Endothelial cell of umbilical vein (primary cell): ENCODE results near the gene CTBP2. TPM values are rescaled to one million over a fixed set of nuclear protein-coding genes. Genes with fewer than 3 reads are reported as not detected.

Source experiments
- BruUV-seq: library from RNA; stranded (reverse); fragments of 400-500 nt; replicated peaks from 2 replicates; lab custom pipeline; 2021; lab: Mats Ljungman, UMichigan
- CTCF ChIA-PET: fragments of 300-600, 350-600 bp; sonication (Branson Sonifier 250); formaldehyde crosslinking; loops from one replicate; lab custom pipeline; 2021; ENCODE audit warnings: antibody characterized with exemption, inconsistent platforms; lab: Charles Lee
- POLR2A ChIA-PET: fragments of 300-600, 350-600 bp; sonication (Branson Sonifier 250); formaldehyde crosslinking; loops from one replicate; lab custom pipeline; 2021; ENCODE audit warnings: antibody characterized with exemption, inconsistent platforms; lab: Charles Lee
- DNase-seq: peaks from one replicate; pipeline ENCODE4 v3.0.0-alpha.2; 2011; ENCODE audit warnings: low read depth, low spot score
- FAIRE-seq: peaks from 2 replicates; lab custom pipeline; 2011; peaks lifted over from hg19 to GRCh38; lab: Jason Lieb, UNC
- H2AFZ ChIP-seq: 2 replicates; pipeline ENCODE4 v1.6.0; 2012; ENCODE audit warnings: low read depth, low read length, control low read depth, inconsistent platforms
- H3K27ac ChIP-seq: 2 replicates; pipeline ENCODE4 v1.5.1; 2011; ENCODE audit warnings: low read depth, mild to moderate bottlenecking, control low read depth, low read length, moderate library complexity; ENCODE audit not compliant: insufficient read depth
- H3K27me3 ChIP-seq, 2 experiments: 2 replicates each; pipeline versions ENCODE4 v1.6.0 to v1.6.1; 2011; ENCODE audit warnings: low read length in 2 of 2, mixed read lengths in 1 of 2; ENCODE audit not compliant: control insufficient read depth in 2 of 2, insufficient read depth in 2 of 2
- H3K36me3 ChIP-seq, 2 experiments: 2 replicates in 1 of 2; 3 replicates in 1 of 2; pipeline ENCODE4 v1.5.1; 2011; ENCODE audit warnings: low read length in 2 of 2, mild to moderate bottlenecking in 1 of 2, moderate library complexity in 1 of 2; ENCODE audit not compliant: control insufficient read depth in 2 of 2, insufficient read depth in 2 of 2; ENCODE audit errors: extremely low read depth in 1 of 2
- H3K4me1 ChIP-seq: 3 replicates; pipeline ENCODE4 v1.5.1; 2011; ENCODE audit warnings: mild to moderate bottlenecking, low read length; ENCODE audit not compliant: control insufficient read depth, insufficient read depth; ENCODE audit errors: extremely low read depth
- H3K4me2 ChIP-seq: 2 replicates; pipeline ENCODE4 v1.6.1; 2011; ENCODE audit warnings: low read length, control low read depth, mixed read lengths; ENCODE audit not compliant: insufficient read depth
- H3K4me3 ChIP-seq, 3 experiments: fragments of 200-600 bp in 1 of 3; sonication (generic), shearing (Covaris generic) in 1 of 3; replicated peaks in 1 of 3; 2 replicates each; pipeline ENCODE4 v1.5.1; 2011 to 2016; ENCODE audit warnings: control low read depth in 3 of 3, low read length in 3 of 3, mild to moderate bottlenecking in 2 of 3, inconsistent platforms in 1 of 3, low read depth in 1 of 3, moderate library complexity in 1 of 3; ENCODE audit not compliant: insufficient read depth in 1 of 3
- H3K79me2 ChIP-seq: 2 replicates; pipeline ENCODE4 v1.6.0; 2012; ENCODE audit warnings: low read length, inconsistent platforms; ENCODE audit not compliant: control insufficient read depth, insufficient read depth
- H3K9ac ChIP-seq: replicated peaks from 2 replicates; pipeline ENCODE3; 2011; ENCODE audit warnings: low read length, control low read depth; ENCODE audit not compliant: insufficient read depth; ENCODE audit errors: extremely low read depth
- H3K9me1 ChIP-seq: replicated peaks from 3 replicates; pipeline ENCODE4 v1.6.0; 2011; ENCODE audit warnings: mild to moderate bottlenecking, low read length; ENCODE audit not compliant: control insufficient read depth, insufficient read depth; ENCODE audit errors: extremely low read depth
- H3K9me3 ChIP-seq: replicated peaks from 2 replicates; pipeline ENCODE4 v1.5.1; 2012; ENCODE audit warnings: low read length, inconsistent platforms; ENCODE audit not compliant: control insufficient read depth, insufficient read depth
- H4K20me1 ChIP-seq: replicated peaks from 2 replicates; pipeline ENCODE3; 2011; ENCODE audit warnings: mild to moderate bottlenecking, low read length; ENCODE audit not compliant: control insufficient read depth, insufficient read depth; ENCODE audit errors: extremely low read depth
- CTCF ChIP-seq, 2 donors: IDR thresholded peaks; 1 replicate in 1 of 2; 2 replicates in 1 of 2; pipeline ENCODE4 v1.5.1; 2011; ENCODE audit warnings: low read length in 2 of 2, mild to moderate bottlenecking in 2 of 2, moderate library complexity in 2 of 2, control low read depth in 1 of 2, inconsistent platforms in 1 of 2, low read depth in 1 of 2; ENCODE audit not compliant: insufficient read depth in 1 of 2; ENCODE audit errors: extremely low read depth in 1 of 2
- EZH2 ChIP-seq: IDR thresholded peaks from 2 replicates; pipeline ENCODE4 v1.6.1; 2012; ENCODE audit warnings: borderline replicate concordance, low read depth, mild to moderate bottlenecking, moderate library complexity, low read length, inconsistent platforms; ENCODE audit not compliant: severe bottlenecking
- FOS ChIP-seq: IDR thresholded peaks from 2 replicates; pipeline ENCODE4 v1.6.1; 2011; ENCODE audit warnings: mild to moderate bottlenecking, low read length, moderate library complexity, borderline replicate concordance; ENCODE audit not compliant: insufficient read depth
- GATA2 ChIP-seq: IDR thresholded peaks from 2 replicates; pipeline ENCODE4 v1.7.0; 2011; ENCODE audit warnings: low read depth, mild to moderate bottlenecking, moderate library complexity, mixed read lengths, low read length; ENCODE audit not compliant: insufficient read length, insufficient read depth
- JUN ChIP-seq: IDR thresholded peaks from 2 replicates; pipeline ENCODE4 v1.6.1; 2011; ENCODE audit warnings: borderline replicate concordance, low read depth; ENCODE audit not compliant: insufficient read length, insufficient read depth
- MAX ChIP-seq: IDR thresholded peaks from 2 replicates; pipeline ENCODE4 v1.6.1; 2011; ENCODE audit not compliant: insufficient read depth, insufficient read length
- MYC ChIP-seq: IDR thresholded peaks from one replicate; pipeline ENCODE4 v1.6.1; 2011; ENCODE audit warnings: mild to moderate bottlenecking, low read depth, low read length
- POLR2A ChIP-seq: IDR thresholded peaks from 2 replicates; pipeline ENCODE4 v1.6.1; 2012; ENCODE audit warnings: low read depth, mild to moderate bottlenecking, control low read depth, low read length
- POLR2AphosphoS5 ChIP-seq: IDR thresholded peaks from 2 replicates; pipeline ENCODE4 v1.6.1; 2012; ENCODE audit warnings: low read depth, mild to moderate bottlenecking, control low read depth, low read length, moderate library complexity; ENCODE audit not compliant: insufficient read depth
- dilution Hi-C: fragments of 300-500 bp; cut with MboI; formaldehyde crosslinking; loops from one replicate; pipeline ENCODE4 v1.15.0; 2019; ENCODE audit warnings: low sequenced_read_pairs; ENCODE audit not compliant: extremely low pct_ligation_motif_present
- intact Hi-C: fragments of 100-400 bp; cut with micrococcal nuclease; formaldehyde crosslinking; loops from one replicate; pipeline ENCODE4 v1.10.0; 2022
- polyA plus RNA-seq, 4 experiments: library from polyadenylated mRNA; depleted of rRNA in 3 of 4; stranded (reverse) in 3 of 4; unstranded in 1 of 4; fragments of >200 nt; gene quantifications; 2 replicates each; pipeline versions ENCODE4 v1.2.1 to v1.2.3, GENCODE V29; 2011 to 2012; ENCODE audit warnings: missing spikeins in 1 of 4
- total RNA-seq: library from RNA; stranded (reverse); gene quantifications from 2 replicates; pipeline ENCODE4 v1.2.3, GENCODE V29; 2021

CTBP2 gene
- total and polyA plus RNA-seq, 2 donors (not counting 3 experiments of a cell fraction or from before 2014, with no cell fraction given) = 118 to 128 TPM

GRCh38 chr10:125021686-125022344, 138.5 kb downstream of the CTBP2 start:
- no peak for DNase-seq
- dilution Hi-C loops = no loop called here
- intact Hi-C loops = no loop called here
- Histone ChIP-seq H3K36me3 (peaks cover 6 to 41% of the 10 kb centered on the region in 2 experiments), H2AFZ (no peak overlapping the region), H3K4me2 (no peak overlapping the region), H3K4me1 (peaks cover 9% of the 10 kb centered on the region), H3K4me3 (no peak overlapping the region), H3K79me2 (peaks cover 84% of the 10 kb centered on the region), H3K9me1 (no peaks in the 10 kb centered on the region), H3K27me3 (no peaks in the 10 kb centered on the region), H3K9me3 (no peaks in the 10 kb centered on the region), H4K20me1 (no peaks in the 10 kb centered on the region), H3K27ac (no peak overlapping the region), H3K9ac (no peak overlapping the region)
- no peak for FAIRE-seq
- BruUV-seq = no TSS peak
- ChIA-PET CTCF (no interaction called here), POLR2A (no interaction called here)
- TF ChIP-seq JUN = no peak
- TF ChIP-seq FOS = no peak

- FAIRE-seq = no peak
- H3K4me2 ChIP-seq = no peak overlapping the region
- DNase-seq = no peak
- no peak overlapping the region for H2AFZ ChIP-seq
- H3K9me3 ChIP-seq = no peaks in the 10 kb centered on the region
- no peak for TF ChIP-seq FOS
- no peak for TF ChIP-seq MAX
- TF ChIP-seq MYC = no peak
- no peak for TF ChIP-seq CTCF (IDR thresholded peaks at IDR 0.05; ENCODE audit: extremely low read depth in 1 of 2, insufficient read depth in 1 of 2, low read depth in 1 of 2, low read length in 2 of 2)
- TF ChIP-seq GATA2 = no peak
- no peak for TF ChIP-seq EZH2
- TF ChIP-seq POLR2A = no peak
- TF ChIP-seq JUN = no peak
- TF ChIP-seq POLR2AphosphoS5 = no peak
- intact Hi-C loops (no loop called here), dilution Hi-C loops (no loop called here)
- no TSS peak for BruUV-seq
- H3K9me1 ChIP-seq = no peaks in the 10 kb centered on the region
- no peaks in the 10 kb centered on the region for H4K20me1 ChIP-seq
- ChIA-PET POLR2A (no interaction called here), CTCF (interaction anchor here (1.3 kb wide), 1 partner anchor 40 kb away, joined by 4 read pairs; no protein-coding TSS in a partner anchor)
- no peak overlapping the region for H3K4me3 ChIP-seq
- H3K9ac ChIP-seq = no peak overlapping the region
- H3K4me1 ChIP-seq = peaks cover 9% of the 10 kb centered on the region
- no peaks in the 10 kb centered on the region for H3K27me3 ChIP-seq
- H3K79me2 ChIP-seq = peaks cover 81% of the 10 kb centered on the region
- no peak overlapping the region for H3K27ac ChIP-seq
- peaks cover 3 to 39% of the 10 kb centered on the region in 2 experiments for H3K36me3 ChIP-seq
These were observed 139.5 kb downstream of the CTBP2 start for GRCh38 chr10:125020871-125021270.
